Smooth muscle cell (in vitro differentiated cells): ENCODE measurements around the gene SOX8. TPM values are rescaled to one million over a fixed set of nuclear protein-coding genes. Genes with fewer than 3 reads are reported as not detected.
"Not testable (repeated sequence)": the region's sequence is repeated elsewhere in the genome, so short reads cannot be mapped to it uniquely, and the experiment has no call there.

Source experiments
- DNase-seq: peaks from one replicate; lab custom pipeline; 2025; ENCODE audit not compliant: unreplicated experiment; lab: John Stamatoyannopoulos, UW
- H2AFZ ChIP-seq: fragments of 200-600 bp; sonication (generic); 2 replicates; pipeline ENCODE4 v1.6.0; 2016; ENCODE audit warnings: antibody characterized with exemption, low read depth, mild to moderate bottlenecking
- H3F3A ChIP-seq: fragments of 200-600 bp; sonication (generic); 2 replicates; pipeline ENCODE4 v1.6.0; 2017; ENCODE audit warnings: antibody characterized with exemption, low read depth
- H3K27ac ChIP-seq: fragments of 200-600 bp; sonication (generic); 2 replicates; pipeline ENCODE4 v1.5.1; 2016; ENCODE audit warnings: low read depth, mild to moderate bottlenecking
- H3K27me3 ChIP-seq: fragments of 200-600 bp; sonication (generic); 2 replicates; pipeline ENCODE4 v1.6.1; 2016; ENCODE audit warnings: low read depth, mild to moderate bottlenecking
- H3K36me3 ChIP-seq: fragments of 200-600 bp; sonication (generic); 2 replicates; pipeline ENCODE4 v1.5.1; 2016; ENCODE audit warnings: low read depth
- H3K4me1 ChIP-seq: fragments of 200-600 bp; sonication (generic); 2 replicates; pipeline ENCODE4 v1.5.1; 2016; ENCODE audit warnings: low read depth
- H3K4me2 ChIP-seq: fragments of 200-600 bp; sonication (generic); 2 replicates; pipeline ENCODE4 v1.6.0; 2016; ENCODE audit warnings: mild to moderate bottlenecking
- H3K4me3 ChIP-seq: fragments of 200-600 bp; sonication (generic); 2 replicates; pipeline ENCODE4 v1.5.1; 2016; ENCODE audit warnings: mild to moderate bottlenecking
- H3K79me2 ChIP-seq: fragments of 200-600 bp; sonication (generic); 2 replicates; pipeline ENCODE4 v1.6.0; 2016; ENCODE audit warnings: low read depth, mild to moderate bottlenecking
- H3K9ac ChIP-seq: fragments of 200-600 bp; sonication (generic); 2 replicates; pipeline ENCODE4 v1.6.0; 2016; ENCODE audit warnings: low read depth
- H3K9me3 ChIP-seq: fragments of 200-600 bp; sonication (generic); replicated peaks from 2 replicates; pipeline ENCODE4 v1.5.1; 2016; ENCODE audit warnings: low read depth
- H4K20me1 ChIP-seq: fragments of 200-600 bp; sonication (generic); 2 replicates; pipeline ENCODE4 v1.6.0; 2016; ENCODE audit warnings: low read depth
- WGBS: methylation state at CpG from one replicate; pipeline ENCODE4 v1.1.7; 2016; ENCODE audit warnings: low lambda C conversion rate; 5-methylcytosine and 5-hydroxymethylcytosine counted together
- polyA plus RNA-seq: library from polyadenylated mRNA; unstranded; fragments of >200 nt; fragmentation: Nextera tagmentation; extraction: Ambion mirVana; gene quantifications from 2 replicates; pipeline ENCODE4 v1.2.1, GENCODE V29; 2016
- total RNA-seq: library from RNA; depleted of rRNA; stranded (reverse); fragments of >200 nt; gene quantifications from 2 replicates; pipeline ENCODE4 v1.2.3, GENCODE V29; 2014
- TF ChIP-seq, protein P1 (sequence below): fragments of 200-600 bp; sonication (generic); IDR thresholded peaks from 2 replicates; pipeline ENCODE4 v1.5.1; 2017; ENCODE audit warnings: borderline replicate concordance, mild to moderate bottlenecking, antibody characterized with exemption; ENCODE audit not compliant: insufficient read depth, poor library complexity, severe bottlenecking

SOX8 gene
- total and polyA plus RNA-seq, 2 experiments from 2014 or later, result 1.8 to 3.5 TPM

GRCh38 chr16:947255-947921, 34.2 kb upstream of the SOX8 start:
- 92% methylated on average over 21 of the region's 21 CpGs for WGBS
- Histone ChIP-seq H3K79me2 (no peaks in the 10 kb centered on the region), H3K4me2 (no peak overlapping the region)

DNA sequence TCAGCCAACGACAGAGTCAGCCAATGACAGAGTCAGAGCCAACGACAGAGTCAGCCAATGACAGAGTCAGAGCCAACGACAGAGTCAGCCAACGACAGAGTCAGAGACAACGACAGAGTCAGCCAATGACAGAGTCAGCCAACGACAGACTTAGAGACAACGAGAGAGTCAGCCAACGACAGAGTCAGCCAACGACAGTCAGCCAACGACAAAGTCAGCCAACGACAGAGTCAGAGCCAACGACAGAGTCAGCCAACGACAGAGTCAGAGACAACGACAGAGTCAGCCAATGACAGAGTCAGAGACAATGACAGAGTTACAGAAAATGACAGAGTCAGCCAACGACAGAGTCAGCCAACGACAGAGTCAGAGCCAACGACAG, 33.7 kb upstream of the SOX8 start:
- H3K27ac ChIP-seq, H3K9ac ChIP-seq, DNase-seq, H3K4me1 ChIP-seq, H3K4me3 ChIP-seq, H3F3A ChIP-seq, H3K79me2 ChIP-seq, H3K9me3 ChIP-seq, H3K4me2 ChIP-seq, H3K36me3 ChIP-seq, H2AFZ ChIP-seq, H3K27me3 ChIP-seq: not testable (repeated sequence)
- peaks cover 39% of the 10 kb centered on the region for H4K20me1 ChIP-seq
- 86% methylated on average over 17 of the region's 17 CpGs for WGBS

More at GRCh38 chr16:947255-947921, 34.2 kb upstream of the SOX8 start:
- H3F3A ChIP-seq, result no peaks in the 10 kb centered on the region
- TF ChIP-seq, protein P1, sequence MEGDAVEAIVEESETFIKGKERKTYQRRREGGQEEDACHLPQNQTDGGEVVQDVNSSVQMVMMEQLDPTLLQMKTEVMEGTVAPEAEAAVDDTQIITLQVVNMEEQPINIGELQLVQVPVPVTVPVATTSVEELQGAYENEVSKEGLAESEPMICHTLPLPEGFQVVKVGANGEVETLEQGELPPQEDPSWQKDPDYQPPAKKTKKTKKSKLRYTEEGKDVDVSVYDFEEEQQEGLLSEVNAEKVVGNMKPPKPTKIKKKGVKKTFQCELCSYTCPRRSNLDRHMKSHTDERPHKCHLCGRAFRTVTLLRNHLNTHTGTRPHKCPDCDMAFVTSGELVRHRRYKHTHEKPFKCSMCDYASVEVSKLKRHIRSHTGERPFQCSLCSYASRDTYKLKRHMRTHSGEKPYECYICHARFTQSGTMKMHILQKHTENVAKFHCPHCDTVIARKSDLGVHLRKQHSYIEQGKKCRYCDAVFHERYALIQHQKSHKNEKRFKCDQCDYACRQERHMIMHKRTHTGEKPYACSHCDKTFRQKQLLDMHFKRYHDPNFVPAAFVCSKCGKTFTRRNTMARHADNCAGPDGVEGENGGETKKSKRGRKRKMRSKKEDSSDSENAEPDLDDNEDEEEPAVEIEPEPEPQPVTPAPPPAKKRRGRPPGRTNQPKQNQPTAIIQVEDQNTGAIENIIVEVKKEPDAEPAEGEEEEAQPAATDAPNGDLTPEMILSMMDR, result no peak
- H3K9ac ChIP-seq, result no peak overlapping the region
- H3K36me3 ChIP-seq, result no peaks in the 10 kb centered on the region
- no peak for DNase-seq
- peaks cover 5% of the 10 kb centered on the region for H3K9me3 ChIP-seq
- peaks cover 39% of the 10 kb centered on the region for H4K20me1 ChIP-seq
- H3K4me1 ChIP-seq, result no peaks in the 10 kb centered on the region
- no peak overlapping the region for H3K4me3 ChIP-seq
- no peaks in the 10 kb centered on the region for H3K27me3 ChIP-seq
- no peak overlapping the region for H3K27ac ChIP-seq
- H2AFZ ChIP-seq, result no peak overlapping the region

GRCh38 chr16:948767-949166, 32.8 kb upstream of the SOX8 start:
- DNase-seq, H3F3A ChIP-seq, H3K9me3 ChIP-seq, H3K4me3 ChIP-seq, H3K27me3 ChIP-seq, H3K27ac ChIP-seq, H3K4me2 ChIP-seq, H3K79me2 ChIP-seq, H3K9ac ChIP-seq, H3K36me3 ChIP-seq, H2AFZ ChIP-seq, H3K4me1 ChIP-seq: not testable (repeated sequence)
- WGBS, result 95% methylated on average over 18 of the region's 18 CpGs
- H4K20me1 ChIP-seq, result peaks cover 39% of the 10 kb centered on the region

- DNase-seq, result not testable (repeated sequence)
These were observed 30.6 kb upstream of the SOX8 start for GRCh38 chr16:950733-951573.

GRCh38 chr16:951660-952301, 29.8 kb upstream of the SOX8 start:
- WGBS, result 79% methylated on average over 22 of the region's 22 CpGs
- DNase-seq, result no peak
- H3K27me3 ChIP-seq, result no peaks in the 10 kb centered on the region

More at GRCh38 chr16:950733-951573, 30.6 kb upstream of the SOX8 start:
- H2AFZ ChIP-seq, H3K36me3 ChIP-seq, H3K27me3 ChIP-seq, H3K79me2 ChIP-seq, H3K4me3 ChIP-seq, H3F3A ChIP-seq, H3K27ac ChIP-seq, H3K9ac ChIP-seq, H3K4me2 ChIP-seq, H3K4me1 ChIP-seq, H3K9me3 ChIP-seq: not testable (repeated sequence)
- WGBS, result 88% methylated on average over 27 of the region's 27 CpGs
- H4K20me1 ChIP-seq, result peaks cover 35% of the 10 kb centered on the region

More at GRCh38 chr16:951660-952301, 29.8 kb upstream of the SOX8 start:
- H3K9me3 ChIP-seq, result no peaks in the 10 kb centered on the region
- no peak overlapping the region for H3K4me3 ChIP-seq
- H3K4me1 ChIP-seq, result no peaks in the 10 kb centered on the region
- H4K20me1 ChIP-seq, result peaks cover 27% of the 10 kb centered on the region
- no peak overlapping the region for H3K4me2 ChIP-seq
- H2AFZ ChIP-seq, result no peak overlapping the region
- TF ChIP-seq, protein P1, result no peak
- H3K27ac ChIP-seq, result no peak overlapping the region
- no peak overlapping the region for H3K9ac ChIP-seq
- no peaks in the 10 kb centered on the region for H3F3A ChIP-seq
- H3K36me3 ChIP-seq, result no peaks in the 10 kb centered on the region
- H3K79me2 ChIP-seq, result no peaks in the 10 kb centered on the region
